Mesenchymal stem cell (in vitro differentiated cells and primary cell): Measurements from ENCODE around the gene LDB3.

ENCODE experiments used
- DNase-seq: peaks from one replicate; pipeline ENCODE4 v3.0.0-alpha.2; 2013
- H2AFZ ChIP-seq: one replicate; pipeline ENCODE4 v1.6.1; 2013; ENCODE audit warnings: low read depth, mild to moderate bottlenecking, control low read depth, inconsistent platforms, low read length, moderate library complexity
- H2AK5ac ChIP-seq: 2 replicates; pipeline ENCODE4 v1.6.1; 2013; ENCODE audit warnings: low read length, moderate library complexity, mild to moderate bottlenecking, inconsistent platforms; ENCODE audit not compliant: severe bottlenecking
- H2BK120ac ChIP-seq: one replicate; pipeline ENCODE4 v1.6.1; 2013; ENCODE audit warnings: low read depth, mild to moderate bottlenecking, inconsistent platforms, low read length, moderate library complexity
- H2BK12ac ChIP-seq, 2 experiments: one replicate each; pipeline ENCODE4 v1.6.1; 2013; ENCODE audit warnings: inconsistent platforms in 2 of 2, low read length in 2 of 2, mild to moderate bottlenecking in 2 of 2, moderate library complexity in 2 of 2, control low read depth in 1 of 2
- H2BK15ac ChIP-seq: one replicate; pipeline ENCODE4 v1.6.1; 2013; ENCODE audit warnings: mild to moderate bottlenecking, low read depth, inconsistent platforms; ENCODE audit not compliant: poor library complexity, severe bottlenecking
- H2BK5ac ChIP-seq: 2 replicates; pipeline ENCODE4 v1.6.1; 2013; ENCODE audit warnings: low read depth, mild to moderate bottlenecking, low read length, control low read depth, inconsistent platforms; ENCODE audit not compliant: poor library complexity, severe bottlenecking
- H3K14ac ChIP-seq, 2 experiments: one replicate each; pipeline ENCODE4 v1.6.1; 2013; ENCODE audit warnings: inconsistent platforms in 2 of 2, low read length in 2 of 2, control low read depth in 1 of 2, mild to moderate bottlenecking in 1 of 2, moderate library complexity in 1 of 2
- H3K18ac ChIP-seq, 2 experiments: one replicate each; pipeline ENCODE4 v1.6.1; 2013; ENCODE audit warnings: inconsistent platforms in 2 of 2, low read length in 2 of 2, control low read depth in 1 of 2, low read depth in 1 of 2, mild to moderate bottlenecking in 1 of 2
- H3K23ac ChIP-seq, 2 experiments: one replicate each; pipeline ENCODE4 v1.6.1; 2013; ENCODE audit warnings: inconsistent platforms in 2 of 2, low read length in 2 of 2, mild to moderate bottlenecking in 2 of 2, moderate library complexity in 2 of 2, control low read depth in 1 of 2
- H3K27ac ChIP-seq: 2 replicates; pipeline ENCODE4 v1.5.1; 2013; ENCODE audit warnings: mild to moderate bottlenecking, moderate library complexity, low read length, control low read depth, inconsistent platforms; ENCODE audit not compliant: poor library complexity, severe bottlenecking
- H3K27me3 ChIP-seq, 2 experiments: 2 replicates each; pipeline versions ENCODE4 v1.6.1 to v1.7.0; 2013; ENCODE audit warnings: low read length in 2 of 2, mild to moderate bottlenecking in 2 of 2, moderate library complexity in 2 of 2, control low read depth in 1 of 2, inconsistent platforms in 1 of 2; ENCODE audit not compliant: control insufficient read depth in 1 of 2, insufficient read depth in 1 of 2
- H3K36me3 ChIP-seq, 2 experiments: 2 replicates each; pipeline versions ENCODE4 v1.6.1 to v1.7.0; 2013; ENCODE audit warnings: low read length in 2 of 2, control low read depth in 1 of 2, inconsistent platforms in 1 of 2, low read depth in 1 of 2, mild to moderate bottlenecking in 1 of 2; ENCODE audit not compliant: insufficient read depth in 2 of 2, control insufficient read depth in 1 of 2
- H3K4ac ChIP-seq, 2 experiments: one replicate each; pipeline ENCODE4 v1.6.1; 2013; ENCODE audit warnings: inconsistent platforms in 2 of 2, low read length in 2 of 2, mild to moderate bottlenecking in 2 of 2, moderate library complexity in 2 of 2, control low read depth in 1 of 2, low read depth in 1 of 2
- H3K4me1 ChIP-seq: 2 replicates; pipeline ENCODE4 v1.6.1; 2013; ENCODE audit warnings: low read depth, low read length, control low read depth; ENCODE audit not compliant: control insufficient read depth, insufficient read depth
- H3K4me2 ChIP-seq: 2 replicates; pipeline ENCODE4 v1.6.1; 2013; ENCODE audit warnings: low read length, mild to moderate bottlenecking, inconsistent platforms; ENCODE audit not compliant: poor library complexity, severe bottlenecking
- H3K4me3 ChIP-seq, 2 experiments: 2 replicates each; pipeline versions ENCODE4 v1.5.1 to v1.7.0; 2013; ENCODE audit warnings: low read length in 2 of 2, mild to moderate bottlenecking in 2 of 2, control low read depth in 1 of 2, low read depth in 1 of 2; ENCODE audit not compliant: insufficient read depth in 1 of 2
- H3K79me1 ChIP-seq: replicated peaks from 2 replicates; pipeline ENCODE4 v1.6.1; 2013; ENCODE audit warnings: mild to moderate bottlenecking, control low read depth, low read length, inconsistent platforms; ENCODE audit not compliant: poor library complexity, severe bottlenecking
- H3K9ac ChIP-seq: 2 replicates; pipeline ENCODE4 v1.7.0; 2013; ENCODE audit warnings: mild to moderate bottlenecking, low read length, moderate library complexity
- H3K9me3 ChIP-seq: 2 replicates; pipeline ENCODE4 v1.7.0; 2013; ENCODE audit warnings: mild to moderate bottlenecking, low read length; ENCODE audit not compliant: control insufficient read depth
- H4K8ac ChIP-seq: one replicate; pipeline ENCODE4 v1.6.1; 2013; ENCODE audit warnings: inconsistent platforms, mild to moderate bottlenecking, low read length, moderate library complexity
- H4K91ac ChIP-seq: one replicate; pipeline ENCODE4 v1.6.1; 2013; ENCODE audit warnings: mild to moderate bottlenecking, low read length, inconsistent platforms
- WGBS: methylation state at CpG from one replicate; pipeline ENCODE4 v1.1.7; 2013; ENCODE audit warnings: mixed read lengths; 5-methylcytosine and 5-hydroxymethylcytosine counted together

The LDB3 gene

GRCh38 chr10:86657396-86658011 is 10.8 kb upstream of the LDB3 start:
- peaks cover 9% of the 10 kb centered on the region for H3K4me1 ChIP-seq
- H3K4me3 ChIP-seq: no peak overlapping the region
- peak overlapping the region in 1 of 2 experiments; percentile 16 for H3K23ac ChIP-seq
- H2BK15ac ChIP-seq: no peak overlapping the region
- WGBS: 69% methylated on average over 18 of the region's 19 CpGs
- H3K36me3 ChIP-seq: no peaks in the 10 kb centered on the region
- no peak overlapping the region for H4K8ac ChIP-seq
- H2BK12ac ChIP-seq: no peak overlapping the region
- no peak overlapping the region for H3K27ac ChIP-seq
- H2BK120ac ChIP-seq: no peak overlapping the region
- peaks cover 23 to 25% of the 10 kb centered on the region in 2 experiments for H3K27me3 ChIP-seq
- no peak overlapping the region for H3K4me2 ChIP-seq
- H3K18ac ChIP-seq: no peak overlapping the region
- H2BK5ac ChIP-seq: no peak overlapping the region
- no peaks in the 10 kb centered on the region for H3K79me1 ChIP-seq
- no peaks in the 10 kb centered on the region for H3K9me3 ChIP-seq
- no peak overlapping the region for H2AK5ac ChIP-seq
- peak overlapping the region in 1 of 2 experiments; percentile 45 for H3K14ac ChIP-seq
- H3K4ac ChIP-seq: no peak overlapping the region
- H2AFZ ChIP-seq: no peak overlapping the region
- DNase-seq: no peak
- no peak overlapping the region for H3K9ac ChIP-seq
- no peak overlapping the region for H4K91ac ChIP-seq

- H2BK120ac ChIP-seq: no peak overlapping the region
- H3K4me2 ChIP-seq: no peak overlapping the region
- no peak overlapping the region for H3K4me3 ChIP-seq
- no peak overlapping the region for H3K4ac ChIP-seq
- H3K79me1 ChIP-seq: no peaks in the 10 kb centered on the region
- H3K27me3 ChIP-seq: peaks cover 23 to 29% of the 10 kb centered on the region in 2 experiments
- 96% methylated on average over 12 of the region's 12 CpGs for WGBS
- no peaks in the 10 kb centered on the region for H3K9me3 ChIP-seq
- H3K23ac ChIP-seq: no peak overlapping the region
- DNase-seq: no peak
- H2AK5ac ChIP-seq: no peak overlapping the region
- no peak overlapping the region for H4K8ac ChIP-seq
- H3K18ac ChIP-seq: no peak overlapping the region
- H3K14ac ChIP-seq: no peak overlapping the region
- H2BK12ac ChIP-seq: no peak overlapping the region
- no peaks in the 10 kb centered on the region for H3K36me3 ChIP-seq
- no peak overlapping the region for H2BK15ac ChIP-seq
- H3K4me1 ChIP-seq: peaks cover 5% of the 10 kb centered on the region
- H3K9ac ChIP-seq: no peak overlapping the region
- no peak overlapping the region for H2AFZ ChIP-seq
- H2BK5ac ChIP-seq: no peak overlapping the region
- no peak overlapping the region for H3K27ac ChIP-seq
- no peak overlapping the region for H4K91ac ChIP-seq
Measured at GRCh38 chr10:86658261-86658741, 10.0 kb upstream of the LDB3 start.

- WGBS: 47% methylated on average over 3 of the region's 3 CpGs
- DNase-seq: no peak
Measured at GRCh38 chr10:86658751-86659150, 9.6 kb upstream of the LDB3 start.

GRCh38 chr10:86659161-86659691 is 9.1 kb upstream of the LDB3 start:
- Histone ChIP-seq H2AFZ (no peak overlapping the region), H3K4me3 (no peak overlapping the region), H3K4me1 (peaks cover 5% of the 10 kb centered on the region), H3K4me2 (no peak overlapping the region), H3K14ac (no peak overlapping the region), H3K23ac (no peak overlapping the region), H3K4ac (no peak overlapping the region), H3K18ac (no peak overlapping the region), H3K79me1 (no peaks in the 10 kb centered on the region), H2BK15ac (no peak overlapping the region), H3K27ac (no peak overlapping the region), H2AK5ac (no peak overlapping the region), H4K91ac (no peak overlapping the region), H3K9me3 (no peaks in the 10 kb centered on the region), H2BK5ac (no peak overlapping the region), H3K27me3 (peaks cover 23 to 36% of the 10 kb centered on the region in 2 experiments), H4K8ac (no peak overlapping the region), H3K36me3 (no peaks in the 10 kb centered on the region), H3K9ac (no peak overlapping the region), H2BK12ac (no peak overlapping the region), H2BK120ac (no peak overlapping the region)
- 91% methylated on average over 12 of the region's 19 CpGs for WGBS
- no peak for DNase-seq

More at GRCh38 chr10:86658751-86659150, 9.6 kb upstream of the LDB3 start:
- H3K14ac ChIP-seq: no peak overlapping the region
- H3K4me1 ChIP-seq: peaks cover 5% of the 10 kb centered on the region
- no peak overlapping the region for H3K4me3 ChIP-seq
- no peak overlapping the region for H3K23ac ChIP-seq
- peak overlapping the region; percentile 12 for H2BK15ac ChIP-seq
- H4K8ac ChIP-seq: no peak overlapping the region
- H4K91ac ChIP-seq: no peak overlapping the region
- H3K9me3 ChIP-seq: no peaks in the 10 kb centered on the region
- H2AFZ ChIP-seq: no peak overlapping the region
- no peak overlapping the region for H3K9ac ChIP-seq
- no peaks in the 10 kb centered on the region for H3K79me1 ChIP-seq
- H2BK12ac ChIP-seq: no peak overlapping the region
- peaks cover 23 to 31% of the 10 kb centered on the region in 2 experiments for H3K27me3 ChIP-seq
- no peak overlapping the region for H3K4me2 ChIP-seq
- H3K4ac ChIP-seq: no peak overlapping the region
- H3K36me3 ChIP-seq: no peaks in the 10 kb centered on the region
- H3K18ac ChIP-seq: no peak overlapping the region
- no peak overlapping the region for H2BK5ac ChIP-seq
- H3K27ac ChIP-seq: no peak overlapping the region
- no peak overlapping the region for H2BK120ac ChIP-seq
- H2AK5ac ChIP-seq: no peak overlapping the region
